Heart left ventricle (tissue), 16 donors: ENCODE results near the gene FOXQ1. TPM values are rescaled to one million over a fixed set of nuclear protein-coding genes. Genes with fewer than 3 reads are reported as not detected.

Experiments
- ATAC-seq, 4 donors: fragments of 200-7000 bp; cut with Tn5 transposase; one replicate each; pipeline ENCODE4 v1.9.1; 2020 to 2022; ENCODE audit warnings: moderate library complexity in 4 of 4, mild to moderate bottlenecking in 3 of 4, moderate number of reproducible peaks in 1 of 4
- DNase-seq, 5 donors: peaks; one replicate each; pipeline ENCODE4 v3.0.0-alpha.2; 2020
- H3K27ac ChIP-seq, 12 donors: fragments of 200-600 bp; sonication (generic) in 4 of 12; one replicate each; pipeline versions ENCODE4 v1.5.0 to v1.8.0; 2016 to 2022; ENCODE audit warnings: mild to moderate bottlenecking in 2 of 12
- H3K27me3 ChIP-seq, 9 donors: fragments of 200-600 bp; sonication (generic) in 2 of 9; one replicate each; pipeline versions ENCODE4 v1.5.1 to v1.8.0; 2016 to 2022; ENCODE audit warnings: mild to moderate bottlenecking in 3 of 9
- H3K36me3 ChIP-seq, 9 donors: fragments of 200-600 bp; sonication (generic) in 2 of 9; one replicate each; pipeline versions ENCODE4 v1.5.0 to v1.8.0; 2018 to 2022; ENCODE audit warnings: mild to moderate bottlenecking in 2 of 9
- H3K4me1 ChIP-seq, 12 donors: fragments of 200-600 bp; sonication (generic) in 4 of 12; one replicate each; pipeline versions ENCODE4 v1.5.0 to v1.8.0; 2016 to 2022; ENCODE audit warnings: mild to moderate bottlenecking in 3 of 12
- H3K4me3 ChIP-seq, 12 donors: fragments of 200-600 bp; sonication (generic) in 4 of 12; one replicate each; pipeline versions ENCODE4 v1.5.0 to v1.8.0; 2017 to 2022; ENCODE audit warnings: mild to moderate bottlenecking in 9 of 12, moderate library complexity in 4 of 12
- H3K9me3 ChIP-seq, 12 donors: fragments of 200-600 bp; sonication (generic) in 4 of 12; one replicate each; pipeline versions ENCODE4 v1.5.0 to v1.8.0; 2016 to 2022; ENCODE audit warnings: mild to moderate bottlenecking in 1 of 12
- POLR2A ChIP-seq, 2 donors: fragments of 450-650 bp; IDR thresholded peaks; one replicate each; pipeline ENCODE4 v1.6.1; 2017; ENCODE audit warnings: antibody characterized with exemption in 2 of 2, mild to moderate bottlenecking in 2 of 2, moderate library complexity in 2 of 2
- WGBS, 4 donors: extraction: QIAGEN DNeasy Blood & Tissue Kit in 2 of 4; methylation state at CpG; one replicate each; pipeline versions ENCODE4 v1.1.5 to v1.1.7; 2013 to 2018; 5-methylcytosine and 5-hydroxymethylcytosine counted together
- intact Hi-C, 10 donors: fragments of 100-400 bp; cut with DNase I; formaldehyde crosslinking; loops; one replicate each; pipeline versions ENCODE4 v1.11.1 to v1.14.2; 2022
- polyA plus RNA-seq, 2 donors: library from polyadenylated mRNA; stranded (reverse); fragments of 200-250 nt; gene quantifications; one replicate each; pipeline ENCODE4 v1.2.3, GENCODE V29; 2013
- total RNA-seq, 9 donors: library from RNA; depleted of rRNA in 2 of 9; stranded (reverse); fragments of >200 nt in 2 of 9; fragmentation: NEBNext Ultra II Directional in 3 of 9; extraction: Animal tissue kit (Norgen Biotek cat#: 25700) in 3 of 9; gene quantifications; one replicate each; pipeline versions ENCODE4 v1.1.0 to v1.2.4, GENCODE V29; 2016 to 2023
- TF ChIP-seq, protein P1 (sequence below), 12 donors: fragments of 200-600 bp; sonication (generic) in 4 of 12; IDR thresholded peaks; one replicate each; pipeline versions ENCODE4 v1.5.0 to v1.8.0; 2018 to 2022; ENCODE audit warnings: antibody characterized with exemption in 12 of 12, mild to moderate bottlenecking in 5 of 12
- donor health status: ischemic (EF 13 %, LVEDD 7.1; RV severe dilation, severe dysfunction).
- donor health status: healthy with polysubstance abuse.
- donor health status: DM: no; HTN: yes; CAD: no.
- donor health status: DM: no; HTN: no; CAD: no.
- donor health status: ischemic (EF 25% LVEDD 6.9; RV normal size, moderate dysfunction).
- donor health status: ischemic (EF 25% LVEDD 5.7; RV mildly dilated, moderate dysfunction).
- donor health status: healthy.
- donor health status: DM: yes; HTN: yes; CAD: no.
- donor health status: ischemic (EF 35%, LVEDD 5.7; RV mildly dilated, moderate dysfunction).
- donor health status: nonischemic (EF 11% LVEDD 7.7; RV severe dilation, severe dysfunction).
- donor health status: DM: yes; HTN: yes; CAD: no.
- donor health status: PGD.
- donor health status: ischemic (EF 29% LVEDD 5.4; RV normal size, mild dysfunction).
- donor health status: nonischemic (EF 23%, LVEDD 6.1; RV moderate dilation, normal function).

The FOXQ1 gene
- total and polyA plus RNA-seq, 11 donors, result 0.08 TPM; not detected in 10

DNA sequence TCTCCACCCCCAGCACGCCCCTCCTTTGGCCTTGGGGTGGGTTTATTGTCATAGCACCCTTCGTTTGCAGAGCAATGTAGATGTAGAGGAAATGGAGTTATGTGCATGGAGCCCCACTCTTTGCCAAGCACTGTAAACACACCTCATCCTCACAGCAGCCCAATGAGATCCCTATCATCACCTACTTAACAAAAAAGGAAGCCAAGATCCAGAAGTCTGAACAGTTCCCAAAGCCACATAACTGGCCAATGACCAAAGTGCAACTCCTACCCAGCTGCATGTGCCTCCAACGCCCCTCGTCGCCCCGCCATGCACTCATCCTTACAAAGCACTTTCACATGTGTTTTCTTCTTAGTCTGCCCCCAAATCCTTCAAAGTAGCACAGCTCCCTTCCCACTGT is 21.8 kb upstream of the FOXQ1 start:
- intact Hi-C loops, result no loop called here
- Histone ChIP-seq H3K4me3 (no peak overlapping the region), H3K9me3 (peaks cover 0 to 7% (median 0%) of the 10 kb centered on the region in 12 donors), H3K27ac (no peak overlapping the region), H3K36me3 (no peaks in the 10 kb centered on the region), H3K4me1 (peaks cover 0 to 18% (median 0%) of the 10 kb centered on the region in 12 donors), H3K27me3 (peaks cover 0 to 36% (median 5%) of the 10 kb centered on the region in 9 donors)
- 81 to 85% (median 82%) methylated on average over 6 of the region's 6 CpGs for WGBS, 4 donors
- ATAC-seq (no peak), DNase-seq (no peak)
- TF ChIP-seq, protein P1, sequence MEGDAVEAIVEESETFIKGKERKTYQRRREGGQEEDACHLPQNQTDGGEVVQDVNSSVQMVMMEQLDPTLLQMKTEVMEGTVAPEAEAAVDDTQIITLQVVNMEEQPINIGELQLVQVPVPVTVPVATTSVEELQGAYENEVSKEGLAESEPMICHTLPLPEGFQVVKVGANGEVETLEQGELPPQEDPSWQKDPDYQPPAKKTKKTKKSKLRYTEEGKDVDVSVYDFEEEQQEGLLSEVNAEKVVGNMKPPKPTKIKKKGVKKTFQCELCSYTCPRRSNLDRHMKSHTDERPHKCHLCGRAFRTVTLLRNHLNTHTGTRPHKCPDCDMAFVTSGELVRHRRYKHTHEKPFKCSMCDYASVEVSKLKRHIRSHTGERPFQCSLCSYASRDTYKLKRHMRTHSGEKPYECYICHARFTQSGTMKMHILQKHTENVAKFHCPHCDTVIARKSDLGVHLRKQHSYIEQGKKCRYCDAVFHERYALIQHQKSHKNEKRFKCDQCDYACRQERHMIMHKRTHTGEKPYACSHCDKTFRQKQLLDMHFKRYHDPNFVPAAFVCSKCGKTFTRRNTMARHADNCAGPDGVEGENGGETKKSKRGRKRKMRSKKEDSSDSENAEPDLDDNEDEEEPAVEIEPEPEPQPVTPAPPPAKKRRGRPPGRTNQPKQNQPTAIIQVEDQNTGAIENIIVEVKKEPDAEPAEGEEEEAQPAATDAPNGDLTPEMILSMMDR (IDR thresholded peaks at IDR 0.05), result no peak
- no peak for TF ChIP-seq POLR2A (IDR thresholded peaks at IDR 0.05)

DNA sequence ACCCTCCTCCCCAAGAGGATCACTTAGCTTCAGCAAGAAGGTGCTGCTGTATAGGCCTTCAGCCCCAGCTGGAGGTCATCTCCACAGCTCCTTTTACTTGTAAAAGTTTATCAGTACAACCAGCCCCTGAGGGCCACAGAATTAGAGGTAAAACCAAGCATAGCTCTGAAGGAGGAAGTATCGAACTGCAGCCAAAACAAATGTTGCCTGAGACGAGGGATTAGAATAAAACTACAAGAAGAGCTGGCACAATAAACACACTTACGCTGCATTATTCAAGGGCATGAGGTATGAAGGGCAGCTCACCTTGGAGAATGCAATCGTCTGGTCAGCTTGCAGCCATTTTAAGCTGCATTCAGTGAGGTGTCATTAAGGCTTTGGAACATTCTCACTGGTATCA is 21.1 kb upstream of the FOXQ1 start:
- 68 to 79% (median 75%) methylated on average over 4 of the region's 4 CpGs for WGBS, 4 donors
- no peak for DNase-seq
- no peak overlapping the region for H3K27ac ChIP-seq

GRCh38 chr6:1291381-1291780 is 20.5 kb upstream of the FOXQ1 start:
- DNase-seq, result no peak
- intact Hi-C loops, result no loop called here
- TF ChIP-seq POLR2A (IDR thresholded peaks at IDR 0.05), result no peak
- TF ChIP-seq, protein P1 (IDR thresholded peaks at IDR 0.05), result no peak
- no peak overlapping the region for H3K4me3 ChIP-seq
- H3K4me1 ChIP-seq, result peaks cover 0 to 6% (median 0%) of the 10 kb centered on the region in 12 donors
- no peaks in the 10 kb centered on the region for H3K36me3 ChIP-seq
- H3K27ac ChIP-seq, result no peak overlapping the region
- H3K27me3 ChIP-seq, result peaks cover 0 to 48% (median 8%) of the 10 kb centered on the region in 9 donors
- peaks cover 0 to 7% (median 0%) of the 10 kb centered on the region in 12 donors for H3K9me3 ChIP-seq
- no peak for ATAC-seq
- WGBS, 4 donors, result 75 to 95% (median 86%) methylated on average over 10 of the region's 10 CpGs

More for the DNA sequence above, 21.1 kb upstream of the FOXQ1 start:
- intact Hi-C loops, result no loop called here
- H3K9me3 ChIP-seq, result peaks cover 0 to 7% (median 0%) of the 10 kb centered on the region in 12 donors
- H3K4me1 ChIP-seq, result peaks cover 0 to 11% (median 0%) of the 10 kb centered on the region in 12 donors
- no peak for ATAC-seq
- H3K36me3 ChIP-seq, result no peaks in the 10 kb centered on the region
- peaks cover 0 to 43% (median 8%) of the 10 kb centered on the region in 9 donors for H3K27me3 ChIP-seq
- H3K4me3 ChIP-seq, result no peak overlapping the region
- TF ChIP-seq, protein P1 (IDR thresholded peaks at IDR 0.05), result no peak
- no peak for TF ChIP-seq POLR2A (IDR thresholded peaks at IDR 0.05)

- H3K9me3 ChIP-seq, result peaks cover 0 to 7% (median 0%) of the 10 kb centered on the region in 12 donors
- peaks cover 0 to 63% (median 14%) of the 10 kb centered on the region in 9 donors for H3K27me3 ChIP-seq
- ATAC-seq (no peak), DNase-seq (no peak)
- WGBS, 4 donors, result 83 to 91% (median 85%) methylated on average over 3 of the region's 3 CpGs
- intact Hi-C loops, result no loop called here
- no peak overlapping the region for H3K27ac ChIP-seq
- H3K4me3 ChIP-seq, result no peak overlapping the region
- no peaks in the 10 kb centered on the region for H3K36me3 ChIP-seq
- no peaks in the 10 kb centered on the region for H3K4me1 ChIP-seq
- TF ChIP-seq, protein P1 (IDR thresholded peaks at IDR 0.05), result no peak
- TF ChIP-seq POLR2A (IDR thresholded peaks at IDR 0.05), result no peak
Measured at GRCh38 chr6:1295420-1295819, 16.5 kb upstream of the FOXQ1 start.
